AG09309 (cell line): ENCODE measurements around the gene PCYT2.

Source experiments
- DNase-seq: peaks from one replicate; pipeline ENCODE4 v3.0.0-alpha.2; 2010; ENCODE audit warnings: low read depth
- H3K4me3 ChIP-seq: 2 replicates; pipeline ENCODE4 v1.5.1; 2011; ENCODE audit warnings: mild to moderate bottlenecking, low read depth, low read length, moderate library complexity; ENCODE audit not compliant: control insufficient read depth
- TF ChIP-seq, protein P1 (sequence below): IDR thresholded peaks from 2 replicates; pipeline ENCODE4 v1.5.1; 2011; ENCODE audit warnings: mild to moderate bottlenecking, low read depth, low read length, inconsistent platforms; ENCODE audit not compliant: insufficient read depth, control insufficient read depth; ENCODE audit errors: missing control alignments

Gene PCYT2

DNA sequence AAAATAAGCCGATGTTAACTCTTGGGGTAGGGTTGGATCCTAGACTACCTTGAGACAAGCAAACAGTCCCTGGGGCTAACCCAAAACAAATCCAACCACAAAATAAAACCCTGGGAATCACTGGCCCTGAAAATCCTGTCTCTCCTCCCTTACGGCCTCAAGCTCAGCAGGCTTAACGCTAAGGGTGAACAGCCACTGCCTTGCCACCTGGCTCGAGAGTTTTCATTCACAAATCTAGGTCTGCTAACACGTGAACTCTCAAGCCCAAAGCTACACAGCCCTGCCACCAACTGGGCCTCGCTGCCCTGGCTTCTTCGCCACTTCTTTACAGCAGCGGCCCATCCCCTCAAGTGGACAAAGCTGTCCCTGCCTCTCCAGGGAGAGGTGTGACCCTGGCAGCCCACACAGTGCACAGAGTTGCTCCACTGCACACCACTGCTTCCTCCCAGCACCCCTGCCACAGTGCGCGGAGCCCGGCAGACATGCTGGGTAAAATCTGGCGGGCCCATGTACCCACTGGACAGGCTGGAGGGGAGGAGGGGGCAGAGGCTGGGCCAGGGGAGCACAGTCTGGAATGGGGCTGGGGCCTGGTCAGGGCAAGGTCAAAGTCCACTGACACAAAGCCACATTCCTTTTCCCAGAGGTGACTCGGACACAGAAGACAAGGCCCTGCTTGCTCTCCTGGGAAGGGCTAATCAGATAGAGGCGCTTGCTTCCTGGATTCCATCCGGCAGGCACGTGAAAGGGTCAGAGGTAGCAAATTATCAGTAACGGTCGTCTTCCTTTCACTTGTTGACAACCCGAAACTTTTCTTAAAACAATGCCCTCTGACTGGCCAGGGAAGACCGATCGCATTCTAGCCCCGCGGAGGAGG is 996 bp downstream of the PCYT2 start:
- TF ChIP-seq, protein P1, sequence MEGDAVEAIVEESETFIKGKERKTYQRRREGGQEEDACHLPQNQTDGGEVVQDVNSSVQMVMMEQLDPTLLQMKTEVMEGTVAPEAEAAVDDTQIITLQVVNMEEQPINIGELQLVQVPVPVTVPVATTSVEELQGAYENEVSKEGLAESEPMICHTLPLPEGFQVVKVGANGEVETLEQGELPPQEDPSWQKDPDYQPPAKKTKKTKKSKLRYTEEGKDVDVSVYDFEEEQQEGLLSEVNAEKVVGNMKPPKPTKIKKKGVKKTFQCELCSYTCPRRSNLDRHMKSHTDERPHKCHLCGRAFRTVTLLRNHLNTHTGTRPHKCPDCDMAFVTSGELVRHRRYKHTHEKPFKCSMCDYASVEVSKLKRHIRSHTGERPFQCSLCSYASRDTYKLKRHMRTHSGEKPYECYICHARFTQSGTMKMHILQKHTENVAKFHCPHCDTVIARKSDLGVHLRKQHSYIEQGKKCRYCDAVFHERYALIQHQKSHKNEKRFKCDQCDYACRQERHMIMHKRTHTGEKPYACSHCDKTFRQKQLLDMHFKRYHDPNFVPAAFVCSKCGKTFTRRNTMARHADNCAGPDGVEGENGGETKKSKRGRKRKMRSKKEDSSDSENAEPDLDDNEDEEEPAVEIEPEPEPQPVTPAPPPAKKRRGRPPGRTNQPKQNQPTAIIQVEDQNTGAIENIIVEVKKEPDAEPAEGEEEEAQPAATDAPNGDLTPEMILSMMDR, result no peak
- peak overlapping the region; percentile 87 for H3K4me3 ChIP-seq
- no peak for DNase-seq

DNA sequence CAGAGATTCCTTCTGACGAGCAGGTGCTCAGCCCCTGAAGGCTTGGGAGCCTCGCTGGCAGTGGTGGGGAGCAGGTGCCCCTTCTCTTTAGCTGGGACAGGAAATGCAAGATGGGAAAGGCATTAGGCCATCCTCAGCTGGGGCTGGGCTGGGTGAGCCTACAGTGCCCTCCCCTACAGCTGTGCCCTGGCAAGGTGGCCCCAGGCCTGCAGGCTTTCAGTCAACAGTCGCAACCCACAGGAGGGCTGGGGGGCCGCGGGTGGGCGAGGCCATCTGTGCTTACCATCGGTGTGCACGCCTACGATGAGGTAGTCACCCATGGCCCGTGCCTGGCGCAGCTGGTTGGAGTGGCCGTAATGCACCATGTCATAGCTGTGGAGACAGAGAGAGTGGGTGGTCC is 2.0 kb downstream of the PCYT2 start:
- H3K4me3 ChIP-seq, result no peak overlapping the region
- TF ChIP-seq, protein P1, result no peak

DNA sequence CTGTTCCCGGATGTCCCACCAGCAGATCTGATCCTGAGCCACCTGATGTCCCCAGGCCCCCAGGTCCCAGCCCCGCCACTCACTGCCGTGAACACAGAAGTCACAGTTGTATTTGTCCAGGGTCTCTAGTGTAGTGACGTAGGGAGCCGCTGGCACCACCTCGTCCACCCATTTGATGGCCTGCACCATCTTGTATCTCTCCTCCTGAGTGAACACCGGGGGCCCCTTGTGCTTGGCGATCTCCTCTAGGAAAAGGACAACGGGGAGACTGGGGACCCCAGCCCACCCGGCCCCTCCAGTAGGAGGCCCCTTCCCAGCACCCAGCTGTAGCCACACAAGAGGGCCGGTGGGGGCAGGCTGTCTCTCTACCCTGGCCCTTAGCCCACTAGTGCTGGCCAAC is 2.4 kb downstream of the PCYT2 start:
- no peak for DNase-seq
- no peak overlapping the region for H3K4me3 ChIP-seq
- TF ChIP-seq, protein P1, result no peak

More for the DNA sequence above, 2.0 kb downstream of the PCYT2 start:
- DNase-seq, result no peak

DNA sequence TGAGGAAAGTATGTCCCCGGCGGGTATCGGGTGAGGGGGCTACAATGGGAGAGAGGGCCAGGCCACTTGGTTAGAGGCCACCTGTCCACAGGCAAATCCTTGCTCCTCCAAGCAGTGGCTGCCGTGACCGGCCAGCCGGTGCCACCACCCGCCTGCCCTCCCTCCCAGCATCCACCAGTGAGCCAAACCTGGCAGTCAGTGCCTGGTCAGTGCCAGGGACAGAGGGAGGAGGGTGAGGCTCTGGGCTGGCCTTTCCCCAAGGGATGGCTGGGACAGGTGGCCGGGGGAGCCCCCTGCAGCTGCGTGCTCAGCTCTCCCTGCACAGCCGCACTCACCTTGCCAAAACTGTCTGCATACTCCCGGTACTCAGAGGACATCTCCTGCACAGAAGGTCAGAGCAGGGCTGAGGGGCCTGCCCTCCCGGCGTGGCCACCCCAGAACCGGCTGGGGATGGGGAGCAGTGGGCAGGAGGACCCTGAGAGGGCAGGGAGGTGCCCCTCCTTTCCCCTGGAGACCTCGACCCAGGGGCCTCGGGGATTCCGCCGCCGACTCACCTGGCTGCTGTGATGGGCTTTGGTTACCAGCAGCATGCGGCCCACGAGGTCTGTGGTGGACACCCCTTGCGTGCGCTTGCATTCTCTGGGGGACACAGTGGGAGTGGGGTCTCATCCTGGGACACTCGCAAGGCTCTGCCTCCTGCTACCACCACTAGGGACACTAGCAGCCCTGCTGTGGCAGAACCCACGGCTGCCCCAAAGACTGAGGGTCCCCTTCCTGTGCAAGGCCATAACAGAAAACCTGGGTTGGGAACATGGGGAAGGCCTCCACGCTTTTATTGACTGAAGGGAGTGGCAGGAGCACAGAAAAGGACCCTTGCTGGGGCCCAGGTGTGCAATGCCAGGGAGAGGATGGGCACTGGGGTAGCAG is 3.7 kb downstream of the PCYT2 start:
- H3K4me3 ChIP-seq, result no peak overlapping the region
- TF ChIP-seq, protein P1, result no peak
- DNase-seq, result no peak

DNA sequence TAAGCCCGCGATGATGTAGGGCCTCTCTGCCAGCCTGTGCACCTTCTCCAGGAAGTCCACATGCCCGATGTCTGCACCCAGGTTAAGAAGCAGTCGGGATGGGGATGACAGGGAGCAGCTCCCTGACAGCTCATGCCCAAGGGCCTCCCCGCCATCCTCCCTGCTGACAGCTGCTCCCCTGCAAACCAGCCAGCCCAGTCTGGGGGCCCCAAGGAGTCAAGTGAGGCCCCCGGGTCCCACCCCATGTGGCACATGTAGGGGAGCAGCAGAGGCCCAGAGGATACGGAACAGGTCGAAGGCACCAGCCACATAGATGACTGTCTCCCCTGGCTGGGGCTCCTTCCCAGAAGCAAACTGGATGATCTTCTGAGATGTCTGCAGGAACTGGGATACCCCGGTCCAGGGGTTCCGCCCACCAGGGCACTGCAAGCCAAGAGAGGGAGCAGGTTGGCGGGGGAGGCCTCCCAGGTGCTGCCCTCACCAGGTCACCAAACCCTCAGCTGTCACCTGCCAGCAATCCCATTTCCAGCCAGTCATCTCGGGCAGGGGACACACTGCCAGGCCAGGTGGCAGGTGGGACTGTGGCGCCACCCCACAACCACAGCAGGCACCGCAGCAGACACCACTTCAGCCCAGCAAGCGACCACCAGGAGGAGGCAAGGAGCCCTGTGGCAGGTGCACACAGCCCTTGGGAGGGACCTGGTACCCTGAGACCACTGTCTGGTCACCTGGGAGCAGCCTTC is 4.6 kb downstream of the PCYT2 start:
- DNase-seq, result no peak
- no peak overlapping the region for H3K4me3 ChIP-seq
- TF ChIP-seq, protein P1, result no peak

DNA sequence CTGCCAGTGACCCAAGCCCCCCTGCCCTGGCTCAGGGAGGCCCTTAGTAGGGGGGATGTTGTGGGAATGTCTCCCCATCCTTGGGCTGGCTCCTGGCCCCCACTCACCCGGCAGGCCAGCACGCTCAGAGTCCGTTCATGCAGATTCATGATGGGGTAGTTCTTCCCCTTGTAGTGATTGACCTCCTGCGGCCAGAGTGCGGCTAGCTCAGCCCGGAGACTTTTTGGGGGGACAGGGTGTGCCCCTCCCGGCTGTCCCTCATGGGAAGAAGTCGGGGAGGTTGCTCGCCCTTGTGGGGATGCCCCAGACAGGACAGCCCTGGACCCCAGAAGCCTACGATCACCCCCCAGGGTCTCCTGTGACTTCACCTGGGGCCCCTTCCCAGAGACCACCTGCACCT is 5.2 kb downstream of the PCYT2 start:
- DNase-seq, result no peak
- H3K4me3 ChIP-seq, result no peak overlapping the region
- TF ChIP-seq, protein P1, result no peak
